Ectodermal cell (in vitro differentiated cells): ENCODE measurements around the gene LRCH1.

ENCODE experiments used
- H3K27ac ChIP-seq: 2 replicates; pipeline ENCODE4 v1.7.0; 2013; ENCODE audit warnings: mild to moderate bottlenecking, low read depth, low read length; ENCODE audit not compliant: insufficient read depth, poor library complexity, severe bottlenecking
- H3K27me3 ChIP-seq: 2 replicates; pipeline ENCODE4 v1.7.0; 2013; ENCODE audit warnings: mild to moderate bottlenecking, low read length; ENCODE audit not compliant: insufficient read depth, control insufficient read depth, poor library complexity, severe bottlenecking
- H3K36me3 ChIP-seq: one replicate; pipeline ENCODE4 v1.7.0; 2013; ENCODE audit warnings: low read length; ENCODE audit not compliant: control insufficient read depth, insufficient read depth
- H3K4me1 ChIP-seq: one replicate; pipeline ENCODE4 v1.7.0; 2013; ENCODE audit warnings: low read length; ENCODE audit not compliant: control insufficient read depth, insufficient read depth
- H3K4me3 ChIP-seq: 2 replicates; pipeline ENCODE4 v1.7.0; 2013; ENCODE audit warnings: low read depth, low read length, control low read depth; ENCODE audit not compliant: insufficient read depth
- H3K9me3 ChIP-seq: 2 replicates; pipeline ENCODE4 v1.7.0; 2013; ENCODE audit warnings: mild to moderate bottlenecking, low read length, moderate library complexity; ENCODE audit not compliant: control insufficient read depth
- WGBS, 2 experiments: methylation state at CpG; one replicate each; pipeline ENCODE4 v1.1.7; 2013; ENCODE audit warnings: missing lambda C conversion rate in 2 of 2; 5-methylcytosine and 5-hydroxymethylcytosine counted together

The LRCH1 gene

DNA sequence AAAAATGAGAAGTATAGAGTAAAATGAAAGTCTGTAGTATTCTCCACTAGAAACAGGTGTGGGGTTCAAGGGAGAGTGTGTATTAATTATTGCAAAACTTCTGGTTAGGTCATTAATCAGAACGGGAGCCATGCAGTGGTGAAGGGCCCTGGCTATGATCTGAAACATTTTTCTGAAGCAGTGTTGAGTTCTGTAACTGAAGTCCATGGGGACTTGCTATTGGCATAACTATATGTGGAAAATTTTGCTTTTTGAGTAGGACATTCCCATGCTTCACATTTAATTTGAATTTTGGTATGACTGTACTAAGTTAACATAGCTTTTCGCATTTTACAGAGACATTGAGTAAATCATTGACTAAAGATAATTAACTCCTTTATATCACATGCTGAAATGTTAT is 67.5 kb downstream of the LRCH1 start:
- no peaks in the 10 kb centered on the region for H3K27me3 ChIP-seq
- H3K4me3 ChIP-seq, result no peak overlapping the region
- no peak overlapping the region for H3K27ac ChIP-seq
- no peaks in the 10 kb centered on the region for H3K9me3 ChIP-seq
- no peaks in the 10 kb centered on the region for H3K4me1 ChIP-seq
- H3K36me3 ChIP-seq, result no peaks in the 10 kb centered on the region
- WGBS, 2 experiments, result 93 to 97% methylated on average over 1 of the region's 2 CpGs

DNA sequence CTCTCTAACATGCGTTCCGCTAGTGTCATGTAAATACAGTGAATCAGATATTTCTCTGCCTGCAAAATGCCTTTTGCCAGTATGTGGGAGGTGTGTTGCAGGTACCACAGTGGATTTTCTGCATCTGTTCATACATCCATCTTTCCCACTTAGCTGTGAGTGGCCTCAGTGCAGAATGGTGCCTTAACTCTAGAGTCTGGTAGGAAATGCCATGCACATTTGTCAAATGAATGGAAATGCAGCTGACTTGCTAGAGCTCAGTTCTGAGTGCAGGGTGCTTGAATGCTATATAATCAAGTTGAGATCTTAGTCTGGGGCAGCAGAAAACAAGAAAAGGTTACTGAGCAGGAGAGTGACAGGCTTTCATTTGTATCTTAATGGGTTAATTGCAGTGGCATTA is 68.2 kb downstream of the LRCH1 start:
- Histone ChIP-seq H3K27me3 (no peaks in the 10 kb centered on the region), H3K9me3 (no peaks in the 10 kb centered on the region), H3K36me3 (no peaks in the 10 kb centered on the region), H3K4me3 (no peak overlapping the region), H3K4me1 (no peaks in the 10 kb centered on the region), H3K27ac (no peak overlapping the region)
- 100% methylated on average over 2 of the region's 2 CpGs for WGBS, 2 experiments

DNA sequence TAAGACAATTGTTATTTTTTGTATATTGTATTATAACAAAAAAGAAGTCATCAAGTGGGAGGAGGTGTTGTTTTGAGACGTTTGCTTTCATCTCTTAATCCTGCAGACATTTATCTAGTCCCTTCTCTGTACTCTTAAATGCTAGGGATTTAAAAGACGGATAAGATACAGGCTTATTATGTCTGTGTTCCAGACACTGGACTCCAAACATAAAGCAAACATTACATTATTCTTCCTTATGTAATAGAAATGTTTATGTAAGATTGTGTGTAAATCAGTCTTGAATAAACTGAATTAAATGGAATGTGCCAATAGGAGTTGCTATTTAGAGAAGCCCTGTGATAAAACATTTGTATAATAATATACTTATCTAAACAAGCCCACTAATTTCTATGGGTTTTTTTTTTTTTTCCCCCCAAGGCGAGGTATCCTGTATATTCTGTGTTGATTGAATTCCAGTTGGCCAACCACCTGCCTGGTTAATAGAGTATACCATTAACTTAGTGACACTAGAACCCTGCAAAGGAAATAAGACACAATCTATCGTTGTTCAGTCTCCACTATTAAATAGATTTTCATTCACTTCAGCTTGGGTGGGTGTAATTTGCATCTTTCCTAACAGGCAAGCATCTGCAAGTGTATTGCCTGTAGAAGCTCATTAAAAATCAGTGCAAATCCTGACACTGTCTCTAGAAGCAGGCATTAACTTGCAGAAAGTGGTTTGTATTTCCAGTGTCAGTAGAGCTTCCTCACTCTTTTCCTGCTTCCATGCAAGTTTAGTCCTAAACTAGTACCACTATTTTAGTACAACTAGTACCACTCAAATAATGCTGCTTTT is 69.0 kb downstream of the LRCH1 start:
- no peaks in the 10 kb centered on the region for H3K27me3 ChIP-seq
- no peak overlapping the region for H3K27ac ChIP-seq
- H3K9me3 ChIP-seq, result no peaks in the 10 kb centered on the region
- 79 to 83% methylated on average over 1 to 3 of the region's 4 CpGs for WGBS, 2 experiments
- H3K4me1 ChIP-seq, result no peaks in the 10 kb centered on the region
- no peak overlapping the region for H3K4me3 ChIP-seq
- no peaks in the 10 kb centered on the region for H3K36me3 ChIP-seq

DNA sequence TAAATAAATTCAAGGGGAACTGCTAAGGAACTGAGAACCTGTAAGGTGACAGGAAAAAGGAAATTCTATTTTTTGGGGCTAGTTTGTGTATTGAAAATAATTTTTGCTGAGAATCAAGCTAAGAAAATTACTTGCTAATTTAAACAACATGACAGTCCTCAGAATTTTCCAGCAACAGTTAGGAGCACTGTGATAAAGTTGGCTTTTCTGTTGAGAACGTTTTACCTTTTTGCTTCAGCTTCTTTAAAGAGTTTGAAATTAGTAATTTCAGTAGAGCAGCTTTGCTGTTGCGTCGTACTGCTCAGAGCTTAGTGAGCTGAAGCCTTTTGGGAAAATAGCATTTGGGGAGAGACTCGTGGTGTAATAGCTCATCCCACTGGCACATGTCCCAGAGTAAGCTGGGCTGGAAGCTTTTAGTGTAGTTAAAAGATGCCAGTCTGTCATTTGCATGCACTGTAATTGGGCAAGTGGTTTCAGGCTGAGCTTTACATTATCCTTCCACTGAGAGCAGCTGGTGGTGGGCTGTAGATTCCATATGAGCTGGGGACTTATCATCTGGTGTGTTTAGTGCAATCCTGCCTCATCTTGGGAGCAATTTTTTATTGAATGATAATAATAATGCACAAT is 69.8 kb downstream of the LRCH1 start:
- no peaks in the 10 kb centered on the region for H3K4me1 ChIP-seq
- no peak overlapping the region for H3K27ac ChIP-seq
- H3K27me3 ChIP-seq, result no peaks in the 10 kb centered on the region
- H3K4me3 ChIP-seq, result no peak overlapping the region
- no peaks in the 10 kb centered on the region for H3K9me3 ChIP-seq
- WGBS, 2 experiments, result 79 to 87% methylated on average over 4 of the region's 4 CpGs
- H3K36me3 ChIP-seq, result no peaks in the 10 kb centered on the region

DNA sequence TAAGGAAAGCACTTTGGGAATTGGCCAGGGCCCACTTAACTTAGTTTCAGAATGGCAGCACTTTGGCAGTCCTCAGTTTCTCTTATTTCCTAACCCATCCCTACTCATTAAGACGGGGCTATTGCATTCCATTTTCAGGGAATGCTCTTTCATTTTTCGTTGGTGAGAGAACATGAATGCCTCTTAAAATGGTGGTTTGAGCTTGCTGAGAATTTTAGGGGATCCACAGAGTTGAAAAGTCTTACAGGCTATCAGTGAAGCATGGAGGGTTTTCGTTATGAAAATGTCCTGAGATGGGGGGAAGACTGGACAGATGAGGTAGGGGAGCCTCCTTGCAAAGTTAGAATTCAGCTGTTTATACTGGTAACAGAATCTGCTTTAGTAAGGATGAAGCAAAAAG is 71.4 kb downstream of the LRCH1 start:
- no peaks in the 10 kb centered on the region for H3K27me3 ChIP-seq
- WGBS, 2 experiments, result 82 to 88% methylated on average over 3 of the region's 3 CpGs
- no peak overlapping the region for H3K4me3 ChIP-seq
- H3K36me3 ChIP-seq, result no peaks in the 10 kb centered on the region
- H3K27ac ChIP-seq, result no peak overlapping the region
- H3K9me3 ChIP-seq, result no peaks in the 10 kb centered on the region
- H3K4me1 ChIP-seq, result peaks cover 2% of the 10 kb centered on the region

DNA sequence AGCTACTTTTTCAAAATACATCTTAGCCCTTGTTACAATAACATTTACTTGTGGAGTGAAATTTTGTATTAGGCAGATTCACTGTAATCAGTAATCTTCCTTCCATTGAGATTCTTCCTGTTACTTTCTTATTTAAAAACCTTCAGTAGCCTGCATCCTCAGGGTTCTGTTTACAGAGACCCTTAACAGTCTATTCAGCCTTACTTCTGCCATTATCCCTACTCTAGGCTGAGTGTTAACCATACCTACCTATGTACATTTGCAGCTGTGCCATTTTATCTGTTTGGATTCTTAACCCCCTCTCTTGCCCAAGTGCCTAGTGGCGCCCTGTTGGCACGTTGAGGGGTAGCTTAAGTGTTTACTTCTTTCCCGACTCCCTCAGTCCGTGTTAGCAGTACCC is 71.9 kb downstream of the LRCH1 start:
- H3K27ac ChIP-seq, result no peak overlapping the region
- H3K27me3 ChIP-seq, result no peaks in the 10 kb centered on the region
- H3K4me3 ChIP-seq, result no peak overlapping the region
- H3K4me1 ChIP-seq, result peaks cover 6% of the 10 kb centered on the region
- H3K9me3 ChIP-seq, result no peaks in the 10 kb centered on the region
- no peaks in the 10 kb centered on the region for H3K36me3 ChIP-seq
- 89% methylated on average over 4 of the region's 4 CpGs for WGBS, 2 experiments

DNA sequence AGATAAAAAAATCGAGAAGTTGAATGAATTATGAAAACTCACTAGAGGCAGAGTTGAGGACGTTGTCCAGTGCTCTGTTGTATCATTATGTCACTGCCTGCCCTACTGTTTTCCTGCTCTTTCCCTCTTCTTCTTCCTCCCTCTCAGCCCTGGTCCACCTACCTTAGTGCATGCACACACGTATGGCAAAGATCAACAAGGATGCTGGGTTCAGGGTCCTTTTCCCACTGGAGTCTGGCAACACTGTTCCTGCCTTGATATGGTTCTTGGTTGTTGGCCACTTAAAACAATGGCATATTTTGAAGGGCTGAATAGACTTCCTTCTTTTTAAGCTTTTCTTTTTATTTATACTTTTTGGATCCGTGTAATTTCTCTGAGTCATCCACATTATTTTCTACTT is 74.5 kb downstream of the LRCH1 start:
- Histone ChIP-seq H3K4me3 (no peak overlapping the region), H3K36me3 (no peaks in the 10 kb centered on the region), H3K4me1 (peaks cover 19% of the 10 kb centered on the region), H3K27ac (no peak overlapping the region), H3K27me3 (no peaks in the 10 kb centered on the region), H3K9me3 (no peaks in the 10 kb centered on the region)
- 96 to 97% methylated on average over 4 of the region's 4 CpGs for WGBS, 2 experiments

DNA sequence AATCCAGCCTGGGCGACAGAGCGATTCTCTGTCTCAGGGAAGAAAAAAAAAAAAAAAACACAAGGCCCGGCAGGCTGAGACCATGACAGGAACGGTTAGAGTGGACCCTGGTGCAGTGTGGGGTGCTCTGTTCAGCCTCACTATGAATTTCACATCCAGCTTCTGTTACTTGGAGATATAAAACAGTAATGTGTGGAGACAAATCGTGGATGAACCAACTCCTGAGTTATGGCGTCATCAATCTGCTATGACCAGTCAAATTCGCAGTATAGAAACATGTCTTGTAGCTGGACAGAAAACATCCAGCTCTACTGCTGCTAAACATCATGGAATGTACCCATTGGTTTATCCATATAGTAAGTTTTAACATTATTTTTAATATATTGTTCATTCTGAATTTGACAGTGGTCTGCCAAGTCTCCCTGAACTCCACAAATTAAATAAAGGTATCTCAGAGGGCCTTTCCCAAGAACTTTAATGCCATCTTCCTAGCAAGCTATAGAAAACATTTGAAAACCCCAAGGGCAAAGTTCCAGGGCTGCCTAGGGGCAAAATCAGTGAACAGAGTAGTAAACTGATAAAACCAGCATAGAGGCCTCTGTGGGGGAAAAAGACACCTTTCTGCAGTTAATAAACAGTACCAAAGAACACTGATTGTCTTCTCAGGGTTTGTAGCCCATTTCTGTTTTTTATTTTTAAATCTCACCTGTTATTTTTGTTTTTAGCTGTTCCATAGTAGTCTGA is 75.8 kb downstream of the LRCH1 start:
- Histone ChIP-seq H3K27ac (no peak overlapping the region), H3K9me3 (no peaks in the 10 kb centered on the region)
- 90 to 92% methylated on average over 7 of the region's 7 CpGs for WGBS, 2 experiments

DNA sequence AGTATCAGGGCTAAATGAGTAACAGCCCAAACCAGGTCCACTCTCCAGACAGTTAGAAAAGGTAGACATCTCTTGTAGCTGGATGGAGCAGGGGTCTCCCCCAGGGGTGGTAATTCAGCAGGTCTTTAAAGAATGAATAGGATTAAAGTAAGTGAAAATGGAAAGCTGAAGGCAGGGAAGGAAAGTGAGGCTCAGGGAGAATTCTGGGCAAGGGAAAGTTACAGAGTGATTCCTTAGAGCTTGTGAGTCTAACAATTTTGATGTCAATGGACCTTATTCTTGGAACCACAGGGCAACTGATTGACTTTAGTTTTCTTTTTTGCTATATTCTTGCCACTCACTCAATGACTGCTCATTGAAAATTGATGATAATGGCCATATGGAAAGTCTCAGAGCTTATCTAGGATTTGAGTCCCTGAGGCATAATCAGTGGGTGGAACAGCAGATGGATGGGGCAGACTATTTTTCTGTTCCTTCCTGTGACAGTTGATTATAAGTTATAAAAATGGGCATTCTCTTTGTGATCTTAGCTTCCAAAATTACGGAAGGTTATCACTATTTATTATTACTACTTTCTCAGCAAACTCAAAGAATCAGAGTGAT is 76.9 kb downstream of the LRCH1 start:
- H3K4me3 ChIP-seq, result no peak overlapping the region
- WGBS, 2 experiments, result no CpG with 5 or more reads among the region's 1 CpG
- H3K36me3 ChIP-seq, result no peaks in the 10 kb centered on the region
- peaks cover 19% of the 10 kb centered on the region for H3K4me1 ChIP-seq
- no peaks in the 10 kb centered on the region for H3K9me3 ChIP-seq
- H3K27me3 ChIP-seq, result no peaks in the 10 kb centered on the region
- H3K27ac ChIP-seq, result no peak overlapping the region

More for the DNA sequence above, 75.8 kb downstream of the LRCH1 start:
- peaks cover 19% of the 10 kb centered on the region for H3K4me1 ChIP-seq
- H3K27me3 ChIP-seq, result no peaks in the 10 kb centered on the region
- H3K36me3 ChIP-seq, result no peaks in the 10 kb centered on the region
- H3K4me3 ChIP-seq, result no peak overlapping the region
